Measurements from ENCODE around the gene VHLL. TPM values are rescaled to one million over a fixed set of nuclear protein-coding genes. Genes with fewer than 3 reads are reported as not detected.
A peak's percentile ranks its signal among the peaks of the same experiment; 100 is the strongest.

The VHLL gene
- total RNA-seq, 1 donor from 2014 or later: 0.46 TPM

DNA sequence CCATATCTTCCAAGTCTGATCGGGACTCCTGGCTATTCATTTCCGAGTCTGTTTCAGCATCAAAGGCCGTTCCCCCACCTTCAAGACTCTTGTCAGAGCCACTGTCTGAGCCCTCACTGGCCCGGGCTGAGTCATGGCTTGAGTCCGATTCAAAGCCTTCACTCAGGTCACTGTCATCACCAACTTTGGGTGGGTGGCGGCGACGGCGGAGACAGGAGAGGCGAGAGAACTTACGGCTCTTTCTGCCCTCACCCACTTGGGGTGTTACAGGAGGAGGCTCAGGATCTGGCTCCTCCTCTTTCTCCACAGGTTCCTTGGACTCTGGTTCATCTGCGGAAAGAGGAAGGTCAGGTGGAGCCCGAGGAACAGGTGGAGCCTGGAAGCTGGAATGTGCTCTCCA is 33.1 kb downstream of the VHLL start:
- DNase-seq (ENCODE audit: low spot score, unreplicated experiment): no peak
- Mint-ChIP-seq H3K4me1 (ENCODE audit: low read depth) (no peaks in the 10 kb centered on the region), H3K27me3 (no peaks in the 10 kb centered on the region), H3K27ac (no peak overlapping the region), H3K36me3 (ENCODE audit: insufficient read depth) (peaks cover 41% of the 10 kb centered on the region), H3K9me3 (ENCODE audit: low read depth) (no peaks in the 10 kb centered on the region), H3K4me3 (ENCODE audit: low read depth) (no peak overlapping the region)
- TF ChIP-seq, protein P1, sequence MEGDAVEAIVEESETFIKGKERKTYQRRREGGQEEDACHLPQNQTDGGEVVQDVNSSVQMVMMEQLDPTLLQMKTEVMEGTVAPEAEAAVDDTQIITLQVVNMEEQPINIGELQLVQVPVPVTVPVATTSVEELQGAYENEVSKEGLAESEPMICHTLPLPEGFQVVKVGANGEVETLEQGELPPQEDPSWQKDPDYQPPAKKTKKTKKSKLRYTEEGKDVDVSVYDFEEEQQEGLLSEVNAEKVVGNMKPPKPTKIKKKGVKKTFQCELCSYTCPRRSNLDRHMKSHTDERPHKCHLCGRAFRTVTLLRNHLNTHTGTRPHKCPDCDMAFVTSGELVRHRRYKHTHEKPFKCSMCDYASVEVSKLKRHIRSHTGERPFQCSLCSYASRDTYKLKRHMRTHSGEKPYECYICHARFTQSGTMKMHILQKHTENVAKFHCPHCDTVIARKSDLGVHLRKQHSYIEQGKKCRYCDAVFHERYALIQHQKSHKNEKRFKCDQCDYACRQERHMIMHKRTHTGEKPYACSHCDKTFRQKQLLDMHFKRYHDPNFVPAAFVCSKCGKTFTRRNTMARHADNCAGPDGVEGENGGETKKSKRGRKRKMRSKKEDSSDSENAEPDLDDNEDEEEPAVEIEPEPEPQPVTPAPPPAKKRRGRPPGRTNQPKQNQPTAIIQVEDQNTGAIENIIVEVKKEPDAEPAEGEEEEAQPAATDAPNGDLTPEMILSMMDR (IDR thresholded peaks at IDR 0.05; ENCODE audit: unreplicated experiment): no peak

DNA sequence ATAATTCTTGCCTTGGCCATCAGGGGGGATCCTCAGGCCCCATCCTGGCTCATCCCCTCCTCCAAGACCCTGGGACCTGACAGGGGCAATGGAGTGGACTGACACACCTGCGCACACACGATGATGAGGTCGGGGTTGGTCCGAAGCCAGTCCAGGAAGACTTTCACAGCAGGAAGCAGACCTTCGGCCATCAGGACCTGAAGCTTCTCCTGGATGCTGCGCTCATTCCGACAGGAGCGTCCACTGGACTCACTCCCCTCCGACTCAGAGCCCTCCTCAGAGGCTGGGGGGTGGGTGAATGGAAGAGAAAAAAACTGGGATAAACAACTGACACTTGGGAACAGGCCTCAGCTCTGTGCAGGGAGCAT is 35.8 kb downstream of the VHLL start:
- Mint-ChIP-seq H3K4me1 (ENCODE audit: low read depth) (no peaks in the 10 kb centered on the region), H3K27me3 (no peaks in the 10 kb centered on the region), H3K4me3 (ENCODE audit: low read depth) (no peak overlapping the region), H3K27ac (no peak overlapping the region), H3K9me3 (ENCODE audit: low read depth) (no peaks in the 10 kb centered on the region), H3K36me3 (ENCODE audit: insufficient read depth) (peaks cover 47% of the 10 kb centered on the region)
- TF ChIP-seq, protein P1 (IDR thresholded peaks at IDR 0.05; ENCODE audit: unreplicated experiment): no peak
- no peak for DNase-seq (ENCODE audit: low spot score, unreplicated experiment)

DNA sequence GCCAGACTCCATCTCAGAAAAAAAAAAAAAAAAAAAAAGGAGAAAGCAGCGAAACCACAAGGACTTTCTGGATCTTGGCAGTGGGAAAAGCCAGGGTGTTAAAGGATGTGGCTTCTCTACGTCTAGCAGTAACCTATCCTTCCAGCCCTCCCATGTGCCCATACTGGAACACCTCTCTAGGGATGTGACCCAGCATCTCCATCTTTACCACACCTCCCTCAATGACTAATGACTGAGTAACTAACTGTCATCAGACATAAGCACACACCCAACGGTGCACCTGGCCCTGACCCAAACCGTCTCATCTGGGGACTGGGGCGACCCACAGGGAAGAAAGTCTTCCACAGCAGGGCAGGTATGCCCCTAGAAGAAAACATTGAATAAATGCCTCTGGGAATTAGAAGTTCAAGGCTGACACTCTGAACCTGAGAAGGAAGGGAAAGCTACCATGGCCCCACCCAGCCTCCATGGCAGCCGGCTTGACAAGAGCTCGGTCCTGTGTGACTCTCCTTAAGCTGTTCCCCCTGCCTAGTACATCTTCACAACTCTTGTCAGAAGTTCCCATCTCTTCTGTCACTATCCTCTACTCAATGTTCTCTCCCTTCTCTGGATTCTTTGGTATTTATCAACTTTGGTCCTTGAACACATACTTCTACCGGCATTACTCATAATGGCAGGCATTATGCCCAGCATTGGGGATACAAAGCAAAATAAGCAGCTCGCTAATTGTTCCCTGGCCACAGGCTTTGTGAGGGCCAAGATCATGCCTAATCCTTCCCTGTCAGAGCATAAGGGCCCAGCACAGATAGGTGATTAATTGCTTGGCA is 36.4 kb downstream of the VHLL start:
- Mint-ChIP-seq H3K4me1 (ENCODE audit: low read depth) (no peaks in the 10 kb centered on the region), H3K27me3 (no peaks in the 10 kb centered on the region), H3K27ac (no peak overlapping the region), H3K9me3 (ENCODE audit: low read depth) (no peaks in the 10 kb centered on the region), H3K4me3 (ENCODE audit: low read depth) (no peak overlapping the region), H3K36me3 (ENCODE audit: insufficient read depth) (peaks cover 45% of the 10 kb centered on the region)
- no peak for DNase-seq (ENCODE audit: low spot score, unreplicated experiment)
- TF ChIP-seq, protein P1 (IDR thresholded peaks at IDR 0.05; ENCODE audit: unreplicated experiment): no peak

DNA sequence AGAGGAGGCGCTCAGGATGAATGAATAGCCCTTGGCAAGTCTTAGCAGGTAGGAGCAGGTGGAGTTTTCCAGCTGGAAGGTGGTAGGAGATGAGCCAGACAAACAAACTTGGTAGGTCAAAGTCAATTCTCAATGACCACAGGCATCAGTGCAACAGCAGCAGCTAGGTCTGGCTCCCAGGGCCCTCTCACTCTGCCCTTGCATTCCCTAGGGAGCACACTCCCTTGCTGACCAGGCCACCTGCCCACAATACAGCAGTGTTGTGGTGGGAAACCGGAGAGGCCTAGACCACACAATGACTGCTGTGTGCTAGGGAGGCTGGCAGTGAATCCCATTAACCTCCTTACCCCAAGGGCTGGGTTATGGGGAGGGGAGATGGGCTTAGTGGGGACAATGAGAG is 38.2 kb downstream of the VHLL start:
- Mint-ChIP-seq H3K27ac (peak overlapping the region; percentile 5), H3K9me3 (ENCODE audit: low read depth) (no peaks in the 10 kb centered on the region), H3K36me3 (ENCODE audit: insufficient read depth) (peaks cover 39% of the 10 kb centered on the region), H3K27me3 (no peaks in the 10 kb centered on the region), H3K4me3 (ENCODE audit: low read depth) (no peak overlapping the region), H3K4me1 (ENCODE audit: low read depth) (no peaks in the 10 kb centered on the region)
- no peak for DNase-seq (ENCODE audit: low spot score, unreplicated experiment)
- TF ChIP-seq, protein P1 (IDR thresholded peaks at IDR 0.05; ENCODE audit: unreplicated experiment): no peak

DNA sequence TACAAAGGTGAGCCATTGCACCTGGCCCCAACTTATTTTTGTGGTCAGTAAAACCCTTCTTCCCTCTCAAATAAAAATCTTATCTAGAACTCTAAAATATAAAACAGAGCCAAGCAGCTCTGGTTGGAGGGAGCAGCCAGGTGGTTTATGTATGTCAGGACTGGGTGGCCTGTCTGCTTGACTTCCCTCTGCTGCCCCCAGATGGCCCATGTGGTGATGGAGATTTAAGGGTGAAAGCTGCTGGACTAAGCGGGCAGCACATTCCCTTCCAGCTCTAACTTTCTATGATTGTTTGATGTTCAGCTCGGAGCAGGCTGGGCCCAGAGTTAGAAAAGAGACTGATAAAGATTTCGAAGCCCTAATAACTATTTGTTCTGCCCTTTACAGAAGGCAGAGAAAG is 39.3 kb downstream of the VHLL start:
- Mint-ChIP-seq H3K4me1 (ENCODE audit: low read depth) (no peaks in the 10 kb centered on the region), H3K4me3 (ENCODE audit: low read depth) (no peak overlapping the region), H3K27ac (no peak overlapping the region), H3K9me3 (ENCODE audit: low read depth) (no peaks in the 10 kb centered on the region), H3K27me3 (no peaks in the 10 kb centered on the region), H3K36me3 (ENCODE audit: insufficient read depth) (peaks cover 34% of the 10 kb centered on the region)
- TF ChIP-seq, protein P1 (IDR thresholded peaks at IDR 0.05; ENCODE audit: unreplicated experiment): no peak
- DNase-seq (ENCODE audit: low spot score, unreplicated experiment): no peak
